ENCODE measurements around the gene DUSP12. TPM values are rescaled to one million over a fixed set of nuclear protein-coding genes. Genes with fewer than 3 reads are reported as not detected.

DUSP12 gene
- total and polyA plus RNA-seq, 9 of the 15 experiments (the other 6 are each of a cell fraction or from before 2014, with no cell fraction given) = 10.4 to 81.4 (median 43.6) TPM

DNA sequence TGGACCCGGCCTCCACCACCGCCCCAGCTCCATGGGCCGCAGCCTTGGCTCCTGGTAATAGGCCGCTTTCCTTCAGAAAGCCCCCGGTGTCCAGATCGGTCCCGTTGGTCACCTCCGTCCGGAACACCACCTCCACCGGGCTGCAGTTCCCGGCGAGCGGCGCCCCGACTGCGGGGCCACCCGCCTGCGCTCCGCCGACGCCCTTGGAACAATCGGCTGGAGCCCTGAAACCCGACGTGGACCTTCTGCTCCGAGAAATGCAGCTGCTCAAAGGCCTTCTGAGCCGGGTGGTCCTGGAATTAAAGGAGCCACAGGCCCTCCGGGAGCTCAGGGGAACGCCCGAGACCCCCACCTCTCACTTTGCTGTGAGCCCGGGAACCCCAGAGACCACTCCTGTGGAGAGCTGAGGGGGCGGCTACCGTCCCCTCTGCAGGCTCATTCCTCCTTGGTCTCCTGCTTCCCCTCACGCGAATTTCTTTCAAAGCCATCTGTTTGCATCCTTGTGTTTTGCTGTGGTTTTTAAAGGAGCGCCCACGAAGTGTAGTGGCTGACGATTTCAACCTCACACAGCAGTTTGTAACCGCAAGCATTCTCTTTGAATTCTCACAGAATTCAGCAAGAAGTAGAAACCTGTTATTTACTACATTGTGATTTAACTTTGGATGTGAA, 22.2 kb upstream of the DUSP12 start (continued):
- TF ChIP-seq COPS2 (conservative IDR thresholded peaks at IDR 0.05) (no peak), ZKSCAN1 (IDR thresholded peaks at IDR 0.05; ENCODE audit: low read depth, low read length) (no peak), TCF3 (CRISPR knock-in tag; IDR thresholded peaks at IDR 0.05) (no peak), FUS (optimal IDR thresholded peaks at IDR 0.05; ENCODE audit: low read depth, low read length) (no peak), MED1 (CRISPR knock-in tag; IDR thresholded peaks at IDR 0.05; ENCODE audit: borderline replicate concordance) (no peak), TAF15 (IDR thresholded peaks at IDR 0.05; ENCODE audit: low read depth, low read length) (no peak), SRF (CRISPR knock-in tag; IDR thresholded peaks at IDR 0.05) (no peak), CEBPG (CRISPR knock-in tag; IDR thresholded peaks at IDR 0.05) (no peak), CEBPG (tag; conservative IDR thresholded peaks at IDR 0.05 in 1 of 2, IDR thresholded peaks at IDR 0.05 in 1 of 2) (no peak), ZNF57 (CRISPR knock-in tag; IDR thresholded peaks at IDR 0.05) (no peak), CBX3 (IDR thresholded peaks at IDR 0.05; ENCODE audit: borderline replicate concordance in 1 of 2, low read length in 2 of 2) (no peak), ZNF431 (CRISPR knock-in tag; IDR thresholded peaks at IDR 0.05) (no peak), MECOM (CRISPR knock-in tag; IDR thresholded peaks at IDR 0.05) (no peak), TGIF2 (CRISPR knock-in tag; IDR thresholded peaks at IDR 0.05) (no peak), CBX5 (IDR thresholded peaks at IDR 0.05; ENCODE audit: borderline replicate concordance, low read depth) (no peak), ZBTB17 (CRISPR knock-in tag; IDR thresholded peaks at IDR 0.05) (0 out of 2 replicates have a peak, but pooled peaks have one; percentile 33), HMGN3 (IDR thresholded peaks at IDR 0.05; ENCODE audit: borderline replicate concordance, extremely low read depth, insufficient read length, low read depth, low read length) (peak; percentile 8), PHF20 (IDR thresholded peaks at IDR 0.05; ENCODE audit: partially characterized antibody) (peak; percentile 35), RAD21 (CRISPR knock-in tag; conservative IDR thresholded peaks at IDR 0.05 in 1 of 2, IDR thresholded peaks at IDR 0.05 in 1 of 2) (no peak), SMAD3 (CRISPR knock-in tag; conservative IDR thresholded peaks at IDR 0.05) (no peak), FOXJ3 (CRISPR knock-in tag; IDR thresholded peaks at IDR 0.05) (no peak)
- TF ChIP-seq, protein P1, sequence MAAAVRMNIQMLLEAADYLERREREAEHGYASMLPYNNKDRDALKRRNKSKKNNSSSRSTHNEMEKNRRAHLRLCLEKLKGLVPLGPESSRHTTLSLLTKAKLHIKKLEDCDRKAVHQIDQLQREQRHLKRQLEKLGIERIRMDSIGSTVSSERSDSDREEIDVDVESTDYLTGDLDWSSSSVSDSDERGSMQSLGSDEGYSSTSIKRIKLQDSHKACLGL (CRISPR knock-in tag; IDR thresholded peaks at IDR 0.05; ENCODE audit: borderline replicate concordance, poor library complexity, severe bottlenecking) = no peak
- TF ChIP-seq, protein P2, sequence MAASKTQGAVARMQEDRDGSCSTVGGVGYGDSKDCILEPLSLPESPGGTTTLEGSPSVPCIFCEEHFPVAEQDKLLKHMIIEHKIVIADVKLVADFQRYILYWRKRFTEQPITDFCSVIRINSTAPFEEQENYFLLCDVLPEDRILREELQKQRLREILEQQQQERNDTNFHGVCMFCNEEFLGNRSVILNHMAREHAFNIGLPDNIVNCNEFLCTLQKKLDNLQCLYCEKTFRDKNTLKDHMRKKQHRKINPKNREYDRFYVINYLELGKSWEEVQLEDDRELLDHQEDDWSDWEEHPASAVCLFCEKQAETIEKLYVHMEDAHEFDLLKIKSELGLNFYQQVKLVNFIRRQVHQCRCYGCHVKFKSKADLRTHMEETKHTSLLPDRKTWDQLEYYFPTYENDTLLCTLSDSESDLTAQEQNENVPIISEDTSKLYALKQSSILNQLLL (CRISPR knock-in tag; IDR thresholded peaks at IDR 0.05; ENCODE audit: borderline replicate concordance) = no peak
- TF ChIP-seq, protein P3, sequence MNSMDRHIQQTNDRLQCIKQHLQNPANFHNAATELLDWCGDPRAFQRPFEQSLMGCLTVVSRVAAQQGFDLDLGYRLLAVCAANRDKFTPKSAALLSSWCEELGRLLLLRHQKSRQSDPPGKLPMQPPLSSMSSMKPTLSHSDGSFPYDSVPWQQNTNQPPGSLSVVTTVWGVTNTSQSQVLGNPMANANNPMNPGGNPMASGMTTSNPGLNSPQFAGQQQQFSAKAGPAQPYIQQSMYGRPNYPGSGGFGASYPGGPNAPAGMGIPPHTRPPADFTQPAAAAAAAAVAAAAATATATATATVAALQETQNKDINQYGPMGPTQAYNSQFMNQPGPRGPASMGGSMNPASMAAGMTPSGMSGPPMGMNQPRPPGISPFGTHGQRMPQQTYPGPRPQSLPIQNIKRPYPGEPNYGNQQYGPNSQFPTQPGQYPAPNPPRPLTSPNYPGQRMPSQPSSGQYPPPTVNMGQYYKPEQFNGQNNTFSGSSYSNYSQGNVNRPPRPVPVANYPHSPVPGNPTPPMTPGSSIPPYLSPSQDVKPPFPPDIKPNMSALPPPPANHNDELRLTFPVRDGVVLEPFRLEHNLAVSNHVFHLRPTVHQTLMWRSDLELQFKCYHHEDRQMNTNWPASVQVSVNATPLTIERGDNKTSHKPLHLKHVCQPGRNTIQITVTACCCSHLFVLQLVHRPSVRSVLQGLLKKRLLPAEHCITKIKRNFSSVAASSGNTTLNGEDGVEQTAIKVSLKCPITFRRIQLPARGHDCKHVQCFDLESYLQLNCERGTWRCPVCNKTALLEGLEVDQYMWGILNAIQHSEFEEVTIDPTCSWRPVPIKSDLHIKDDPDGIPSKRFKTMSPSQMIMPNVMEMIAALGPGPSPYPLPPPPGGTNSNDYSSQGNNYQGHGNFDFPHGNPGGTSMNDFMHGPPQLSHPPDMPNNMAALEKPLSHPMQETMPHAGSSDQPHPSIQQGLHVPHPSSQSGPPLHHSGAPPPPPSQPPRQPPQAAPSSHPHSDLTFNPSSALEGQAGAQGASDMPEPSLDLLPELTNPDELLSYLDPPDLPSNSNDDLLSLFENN (IDR thresholded peaks at IDR 0.05; ENCODE audit: low read depth in 2 of 2, low read length in 2 of 2) = no peak
